GDM1 (cell line): ENCODE measurements around the gene SRSF1.

Experiments used
- DNase-seq: peaks from one replicate; lab custom pipeline; 2025; lab: John Stamatoyannopoulos, UW

SRSF1 gene

DNA sequence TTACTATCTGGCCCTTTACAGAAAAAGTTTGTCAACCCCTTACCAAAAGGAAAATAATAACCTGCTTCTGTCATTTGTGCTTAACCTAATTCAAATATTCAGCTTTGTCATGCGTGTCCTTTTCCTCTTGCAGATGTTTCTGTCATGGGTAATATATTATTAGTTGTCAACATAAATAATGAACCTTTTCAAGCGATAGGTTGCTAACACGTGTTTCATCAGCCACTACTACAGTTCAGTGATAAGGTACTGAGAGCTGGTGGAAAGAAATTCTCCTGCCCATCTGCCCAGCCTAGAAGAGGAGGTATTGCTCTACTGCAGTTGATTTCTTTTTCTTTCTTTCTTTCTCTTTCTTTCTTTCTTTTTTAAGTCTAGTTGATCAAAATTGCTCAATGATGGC, 12.0 kb upstream of the SRSF1 start:
- DNase-seq = no peak

DNA sequence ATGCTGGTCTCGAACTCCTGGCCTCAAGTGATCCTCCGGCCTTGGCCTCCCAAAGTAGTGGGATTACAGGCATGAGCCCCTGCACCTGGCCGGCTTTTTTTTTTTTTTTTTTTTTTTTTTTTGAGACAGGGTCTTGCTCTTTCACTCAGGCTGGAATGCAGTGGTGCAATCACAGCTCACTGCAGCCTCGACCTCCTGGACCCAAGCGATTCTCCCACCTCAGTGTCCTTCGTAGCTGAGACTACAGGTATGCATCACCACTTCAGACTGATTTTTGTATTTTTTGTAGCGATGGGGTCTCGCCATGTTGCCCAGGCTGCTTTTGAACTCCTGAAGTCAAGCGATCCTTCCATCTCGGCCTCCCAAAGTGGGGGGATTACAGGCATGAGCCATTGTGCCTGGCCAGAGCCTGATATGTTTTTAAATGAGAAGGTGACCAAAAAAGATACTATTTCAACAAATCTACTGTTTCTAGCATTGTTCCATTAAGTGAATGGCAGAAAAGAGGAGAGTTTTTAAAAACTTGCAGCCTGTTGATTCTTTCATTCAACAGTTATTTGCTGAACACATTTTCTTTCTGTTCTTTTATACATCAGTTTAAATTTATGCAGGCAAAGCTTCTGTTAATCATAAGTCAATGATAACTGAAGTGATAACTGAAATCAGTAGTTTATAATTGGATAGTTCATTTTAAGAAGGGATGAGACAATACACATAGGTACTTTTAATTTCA, 3.2 kb upstream of the SRSF1 start:
- DNase-seq = no peak

DNA sequence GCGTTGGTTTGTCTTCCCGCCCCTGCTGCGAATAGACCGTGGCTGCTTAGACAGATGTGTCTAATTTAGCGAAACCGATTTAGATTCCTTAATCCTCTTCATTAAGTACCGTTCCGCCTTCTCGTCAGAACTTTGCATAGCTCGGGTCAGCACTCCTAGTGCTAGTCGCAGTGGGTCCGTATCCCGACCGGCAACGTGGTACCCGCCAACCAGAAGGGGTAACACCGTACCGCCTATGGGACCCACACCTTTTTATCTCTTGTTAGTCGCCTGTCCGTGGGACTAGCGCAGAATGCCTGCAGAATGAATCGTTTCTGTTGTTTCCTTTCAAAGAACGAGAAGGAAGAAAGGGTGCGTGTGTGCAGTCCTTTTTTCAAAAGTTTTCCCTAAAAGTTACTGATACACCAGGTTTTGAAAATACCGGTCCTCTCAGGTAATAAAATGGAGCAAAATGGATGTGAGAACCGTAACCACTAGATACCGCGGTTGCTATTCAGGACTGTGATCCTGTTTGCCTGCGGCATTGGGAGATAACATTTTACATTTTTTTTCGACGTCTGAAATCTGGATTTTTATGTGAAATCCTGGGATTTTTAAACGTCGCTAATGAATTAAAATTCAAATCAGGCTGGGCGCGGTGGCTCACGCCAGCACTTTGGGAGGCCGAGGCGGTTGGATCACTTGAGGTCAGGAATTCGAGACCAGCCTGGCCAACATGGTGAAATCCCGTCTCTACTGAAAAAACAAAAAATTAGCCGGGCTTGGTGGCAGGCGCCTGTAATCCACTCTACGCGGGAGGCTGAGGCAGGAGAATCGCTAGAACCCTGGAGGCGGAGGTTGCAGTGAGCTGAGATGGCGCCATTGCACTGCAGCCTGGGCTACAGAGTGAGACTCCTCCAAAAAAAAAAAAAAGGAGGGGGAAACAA, 998 bp upstream of the SRSF1 start:
- DNase-seq = no peak

DNA sequence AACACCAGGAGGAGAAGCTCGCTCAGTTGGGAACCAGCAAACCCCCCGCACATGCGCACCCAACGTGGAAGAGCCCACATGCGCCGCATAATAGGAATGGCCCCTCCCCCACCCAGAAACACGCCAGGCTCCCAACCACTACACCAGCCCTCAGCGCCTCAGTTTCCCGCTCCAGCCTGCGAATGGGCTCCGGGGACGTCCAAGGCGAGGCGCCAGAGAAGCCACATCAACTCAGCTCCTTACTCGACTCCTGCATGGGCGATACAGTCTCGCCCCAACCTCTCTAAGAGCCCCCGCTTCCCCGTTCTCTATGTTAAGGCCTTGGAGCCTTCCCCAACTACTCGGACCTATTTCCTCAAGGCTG, 504 bp downstream of the SRSF1 start:
- DNase-seq = peak; percentile 32

DNA sequence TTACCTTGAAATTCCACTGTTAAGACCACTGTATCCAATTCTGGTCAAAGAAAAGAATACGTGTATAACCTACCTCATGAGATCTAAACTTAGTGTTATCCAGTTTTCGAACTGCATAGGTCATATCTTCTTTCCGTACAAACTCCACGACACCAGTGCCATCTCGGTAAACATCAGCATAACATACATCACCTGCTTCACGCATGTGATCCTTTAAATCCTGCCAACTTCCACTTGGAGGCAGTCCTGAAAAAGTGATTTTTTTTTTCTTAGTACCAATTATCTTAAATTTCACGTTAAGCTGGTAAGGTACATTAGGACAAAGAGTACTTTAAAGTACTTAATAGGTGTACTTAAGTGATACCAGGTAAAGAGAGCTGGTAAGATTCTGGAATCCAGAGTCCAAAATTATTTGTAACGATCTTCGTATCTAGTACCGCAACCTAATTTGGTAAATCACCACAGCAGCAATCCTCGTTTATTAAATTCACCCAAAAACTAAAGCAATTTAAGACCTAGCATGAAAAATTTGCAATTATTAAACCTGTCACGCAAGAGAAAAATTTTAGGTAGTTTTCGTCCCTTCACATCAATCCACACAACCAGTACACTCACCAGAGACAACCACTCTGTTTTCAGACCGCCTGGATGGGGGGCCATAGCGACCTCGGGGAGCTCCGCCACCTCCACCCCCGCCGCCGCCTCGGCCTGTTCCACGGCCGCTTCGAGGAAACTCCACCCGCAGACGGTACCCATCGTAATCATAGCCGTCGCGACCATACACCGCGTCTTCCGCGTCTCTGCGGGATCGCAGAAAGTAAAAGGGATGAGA, 1.1 kb downstream of the SRSF1 start:
- DNase-seq = no peak

DNA sequence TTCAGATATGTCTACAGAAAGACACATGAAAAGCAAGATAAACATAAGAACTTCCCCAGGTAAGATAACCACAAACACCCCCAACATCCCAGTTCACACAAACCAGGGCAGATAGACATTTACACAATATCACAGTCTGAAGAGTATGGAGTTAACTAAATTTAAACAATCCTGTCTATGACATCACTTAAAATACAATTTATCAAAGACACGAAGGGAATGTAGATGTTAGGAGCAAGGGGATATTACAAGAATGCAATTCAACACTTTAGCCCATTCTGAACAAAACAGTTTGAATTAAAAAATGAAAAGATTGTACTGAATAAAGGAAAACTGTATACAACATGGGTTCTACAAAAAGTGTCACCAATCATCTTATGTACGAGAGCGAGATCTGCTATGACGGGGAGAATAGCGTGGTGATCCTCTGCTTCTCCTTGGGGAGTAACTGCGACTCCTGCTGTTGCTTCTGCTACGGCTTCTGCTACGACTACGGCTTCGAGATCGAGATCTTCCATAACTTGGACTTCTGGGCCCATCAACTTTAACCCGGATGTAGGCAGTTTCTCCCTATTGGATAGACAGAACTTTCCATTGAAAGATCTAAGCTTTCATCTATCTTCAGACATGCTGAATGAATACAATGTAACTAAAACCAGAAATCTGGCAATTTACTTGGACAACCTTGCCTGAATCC, 1.9 kb downstream of the SRSF1 start:
- DNase-seq = no peak

DNA sequence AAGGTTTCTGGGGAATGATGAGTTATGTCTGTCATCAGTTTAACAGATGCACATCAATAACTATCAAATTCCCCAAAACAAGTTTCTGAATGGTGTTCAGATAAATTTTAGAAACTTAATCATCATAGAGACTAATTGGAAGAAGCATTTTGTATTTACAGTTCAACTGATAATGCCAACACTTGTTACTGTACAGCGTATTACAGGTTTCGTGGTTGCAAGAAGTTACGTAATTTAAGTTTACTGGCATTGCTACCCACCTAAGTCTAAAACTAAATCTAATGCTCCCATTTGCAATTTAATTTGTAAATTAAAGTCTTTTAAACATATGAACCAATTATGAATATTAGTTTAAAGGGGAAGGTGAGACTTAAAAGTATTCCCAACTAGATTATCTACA, 3.0 kb downstream of the SRSF1 start:
- no peak for DNase-seq

DNA sequence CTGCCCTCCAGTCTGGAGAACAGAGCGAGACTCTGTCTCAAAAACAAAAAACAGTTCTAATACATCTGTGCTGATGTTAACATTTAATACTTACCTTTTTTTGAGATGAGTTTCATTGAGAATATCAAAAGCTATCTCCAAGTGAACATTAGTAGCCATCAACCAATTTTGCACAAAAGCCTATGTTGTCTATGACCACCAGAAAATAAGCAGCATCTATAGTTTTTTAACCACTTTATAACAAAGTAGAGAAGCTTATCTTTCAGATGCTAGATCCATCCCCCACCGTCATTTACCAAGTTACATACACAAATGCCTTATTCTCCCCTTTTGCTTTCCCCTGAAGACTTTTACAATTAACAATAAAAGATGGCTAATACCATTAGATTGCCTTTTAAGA, 4.1 kb downstream of the SRSF1 start:
- no peak for DNase-seq

DNA sequence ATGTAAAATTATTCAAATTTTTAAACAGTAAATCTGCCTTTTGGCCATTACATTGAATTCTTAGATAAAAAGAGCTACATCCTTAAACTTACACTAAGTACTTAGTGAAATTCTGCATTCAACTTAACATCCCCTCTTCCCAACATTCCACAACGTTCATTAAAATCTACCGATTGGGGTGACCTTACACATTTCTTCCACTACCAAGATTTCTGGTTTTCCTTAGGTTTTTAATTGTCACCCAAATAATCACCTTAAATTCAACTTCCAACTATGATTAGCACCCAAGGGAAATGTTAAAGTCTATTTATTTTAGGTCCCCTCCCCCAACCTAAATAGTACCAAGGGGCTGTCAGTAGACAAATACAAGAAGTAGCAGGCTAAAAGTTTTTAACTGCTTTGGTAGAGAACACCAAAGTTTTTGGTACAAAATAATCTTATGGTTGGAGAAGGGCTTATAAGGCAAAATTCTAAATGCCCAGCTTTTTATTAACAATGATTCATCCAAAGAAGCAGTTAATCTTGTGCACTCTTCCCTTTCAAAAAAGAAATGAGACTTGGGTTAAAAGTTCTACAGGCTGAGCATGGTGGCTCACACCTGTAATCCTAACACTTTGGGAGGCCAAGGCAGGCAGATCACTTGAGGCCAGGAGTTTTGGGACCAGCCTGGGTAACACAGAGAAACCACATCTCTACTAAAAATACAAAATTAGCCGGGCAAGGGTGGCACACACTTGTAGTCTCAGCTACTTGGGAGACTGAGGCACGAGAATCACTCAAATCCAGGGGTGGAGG, 4.7 kb downstream of the SRSF1 start:
- no peak for DNase-seq

DNA sequence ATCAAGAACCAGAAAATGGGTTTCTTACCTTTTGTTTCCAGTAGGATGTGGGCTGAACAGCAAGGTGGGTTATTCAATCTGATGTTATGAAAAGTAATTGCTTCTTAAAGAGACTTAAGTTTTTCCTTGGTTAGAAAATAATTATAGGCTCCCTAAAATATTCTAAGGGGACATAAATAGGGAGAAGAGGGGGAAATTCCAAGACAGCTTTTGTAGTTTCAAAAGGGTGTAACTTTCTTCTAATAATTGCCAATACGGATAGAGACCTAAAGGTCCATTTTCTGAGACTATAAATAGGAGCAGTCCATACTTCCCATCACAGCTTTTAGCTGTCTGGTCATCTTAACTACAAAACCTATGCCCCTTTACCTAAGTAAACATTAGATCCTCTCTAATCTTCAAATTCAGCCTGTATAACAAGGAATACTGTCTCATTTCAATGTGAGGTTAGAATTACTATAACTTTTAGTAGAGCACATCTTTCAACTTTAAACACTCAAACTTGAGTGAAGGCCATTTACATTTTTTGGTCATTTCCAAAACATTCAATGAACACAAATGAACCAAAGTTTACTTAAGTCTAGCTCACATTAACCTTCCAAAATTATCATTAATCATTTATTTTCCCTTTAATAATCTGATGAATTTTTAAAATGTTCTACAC, 5.5 kb downstream of the SRSF1 start:
- DNase-seq = no peak

DNA sequence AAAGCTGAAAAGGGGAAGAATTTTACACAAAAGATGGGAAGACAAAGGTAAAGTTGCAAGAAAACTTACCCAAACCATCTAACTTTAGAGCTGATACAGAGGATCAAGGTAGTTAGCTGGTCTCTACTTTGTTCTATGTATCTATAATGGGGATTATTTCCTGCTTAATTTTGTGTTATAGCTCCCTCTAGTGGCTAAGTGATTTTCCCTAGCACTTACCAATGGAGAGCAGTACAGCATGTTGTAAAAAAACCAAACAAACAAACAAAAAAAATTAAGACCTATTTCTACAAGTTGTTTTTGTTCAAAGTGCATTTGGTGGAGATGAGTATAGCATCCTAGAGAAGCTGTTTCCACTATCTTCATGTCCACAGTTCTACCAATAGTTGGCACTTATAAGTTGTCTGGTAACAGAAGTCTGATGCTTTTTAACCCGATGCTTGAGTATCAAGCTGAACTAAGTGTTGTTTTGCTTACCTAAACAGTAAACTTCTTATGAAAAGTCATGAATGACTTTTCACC, 7.5 kb downstream of the SRSF1 start:
- peak; percentile 9 for DNase-seq

DNA sequence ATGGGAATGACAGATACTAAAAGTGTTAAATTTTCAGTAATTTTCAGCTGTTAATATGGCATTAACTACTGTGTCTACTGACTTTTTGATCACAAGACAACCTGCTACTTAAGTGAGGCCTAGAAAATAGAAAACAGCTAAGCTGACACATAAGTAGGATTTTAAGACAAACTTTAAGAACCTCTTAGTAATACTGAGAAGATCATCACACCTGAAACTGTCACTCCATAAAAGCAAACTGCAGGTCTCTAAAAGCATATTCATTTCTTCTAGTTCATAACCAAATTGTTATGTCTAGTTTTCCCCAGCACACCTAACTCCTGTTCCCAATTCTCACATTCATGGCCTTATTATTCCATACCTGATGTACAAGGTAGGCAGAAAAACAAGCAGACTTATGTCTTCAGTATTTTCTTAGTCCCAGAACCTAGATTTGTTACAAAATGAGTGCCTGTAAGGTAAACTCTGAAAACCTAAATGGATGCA, 8.0 kb downstream of the SRSF1 start:
- no peak for DNase-seq

DNA sequence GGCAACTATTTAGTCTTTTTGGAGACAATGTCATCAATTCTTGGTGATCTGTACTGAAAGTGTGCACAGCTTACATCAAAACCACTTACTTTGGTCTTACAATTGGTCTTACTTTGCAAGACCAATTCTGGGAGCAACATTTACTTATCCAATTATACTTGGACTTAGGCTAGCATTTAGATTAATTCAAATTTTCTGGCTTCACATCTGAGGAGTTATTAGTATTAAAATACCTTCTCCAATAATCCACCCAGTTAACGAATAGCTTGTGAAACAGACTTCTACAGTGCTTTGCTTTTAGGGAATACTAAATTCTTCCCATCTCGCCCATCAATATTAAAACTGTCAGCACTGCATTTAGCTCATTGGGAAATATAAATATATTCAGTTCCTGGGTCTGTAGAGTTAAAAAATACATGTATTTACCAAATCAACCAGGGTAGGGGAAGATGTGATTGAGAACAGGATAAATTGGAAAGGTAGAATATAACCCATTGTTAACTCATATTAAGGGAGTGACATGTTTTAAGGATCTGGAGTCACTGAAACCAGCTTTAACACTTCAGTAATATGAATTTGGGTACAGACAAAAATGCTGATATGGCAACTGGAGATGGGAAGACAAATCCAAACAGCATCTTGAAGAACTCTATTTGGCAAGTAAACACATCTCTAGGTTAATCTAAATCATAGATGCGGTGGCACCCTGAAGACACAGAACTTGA, 9.8 kb downstream of the SRSF1 start:
- no peak for DNase-seq

DNA sequence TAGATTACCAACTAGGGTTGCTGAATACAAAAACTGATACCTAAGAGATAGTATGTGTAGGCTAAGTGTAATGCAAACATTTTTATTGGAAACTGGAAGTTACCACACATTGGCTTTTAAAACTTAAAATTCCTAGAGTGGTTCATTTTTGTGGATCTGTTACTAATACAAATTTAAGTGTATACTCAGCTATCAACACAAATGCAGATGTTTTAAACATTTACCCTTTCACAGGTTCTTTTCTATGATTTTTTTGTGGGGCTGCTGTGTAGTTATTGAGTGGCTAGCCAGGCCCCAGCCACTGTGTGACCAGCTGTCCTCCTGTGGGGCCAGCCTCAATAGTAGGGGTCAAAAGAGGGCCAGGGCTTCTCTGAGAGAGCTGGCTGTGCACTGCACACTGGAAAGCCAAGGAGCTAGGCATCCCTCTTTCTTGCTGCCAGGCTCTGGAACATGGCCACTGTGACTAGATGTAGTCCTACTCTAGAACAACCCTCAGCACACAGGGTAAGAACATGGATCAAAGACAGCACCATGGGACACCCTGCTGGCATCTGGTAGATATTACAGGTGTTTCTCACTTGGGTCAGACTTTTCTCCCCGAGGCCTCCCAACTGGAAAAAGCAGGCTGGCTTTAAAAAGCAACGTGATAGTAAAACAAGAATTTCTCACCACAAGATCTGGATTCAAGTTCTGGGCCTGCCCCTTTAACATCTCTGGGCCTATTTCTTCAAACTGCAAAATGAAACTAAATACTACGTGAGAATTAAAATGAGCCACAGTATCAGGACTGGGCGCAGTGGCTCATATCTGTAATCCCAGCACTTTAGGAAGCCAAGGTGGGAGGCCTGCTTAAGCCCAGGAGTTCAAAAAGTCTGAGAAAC, 11.7 kb downstream of the SRSF1 start:
- DNase-seq = peak; percentile 67

DNA sequence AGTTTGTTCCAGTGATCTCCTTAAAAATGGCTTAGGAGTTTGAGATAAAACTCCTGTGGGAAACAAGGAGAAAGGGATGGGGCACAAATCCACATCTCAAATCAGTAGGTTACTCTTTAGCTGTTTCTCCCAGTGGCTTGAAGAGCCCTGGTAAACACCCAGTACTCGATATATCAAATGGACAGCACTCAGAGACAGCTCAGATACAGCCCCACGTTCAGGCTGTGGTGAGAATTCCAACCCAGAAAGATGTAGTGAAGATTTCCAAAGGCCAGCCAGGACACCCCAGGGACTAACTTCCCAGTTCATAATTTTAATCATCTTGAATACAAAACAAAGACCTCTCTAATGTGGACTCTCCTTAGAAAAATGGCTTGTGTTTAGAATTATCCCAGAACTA, 12.6 kb downstream of the SRSF1 start:
- no peak for DNase-seq

DNA sequence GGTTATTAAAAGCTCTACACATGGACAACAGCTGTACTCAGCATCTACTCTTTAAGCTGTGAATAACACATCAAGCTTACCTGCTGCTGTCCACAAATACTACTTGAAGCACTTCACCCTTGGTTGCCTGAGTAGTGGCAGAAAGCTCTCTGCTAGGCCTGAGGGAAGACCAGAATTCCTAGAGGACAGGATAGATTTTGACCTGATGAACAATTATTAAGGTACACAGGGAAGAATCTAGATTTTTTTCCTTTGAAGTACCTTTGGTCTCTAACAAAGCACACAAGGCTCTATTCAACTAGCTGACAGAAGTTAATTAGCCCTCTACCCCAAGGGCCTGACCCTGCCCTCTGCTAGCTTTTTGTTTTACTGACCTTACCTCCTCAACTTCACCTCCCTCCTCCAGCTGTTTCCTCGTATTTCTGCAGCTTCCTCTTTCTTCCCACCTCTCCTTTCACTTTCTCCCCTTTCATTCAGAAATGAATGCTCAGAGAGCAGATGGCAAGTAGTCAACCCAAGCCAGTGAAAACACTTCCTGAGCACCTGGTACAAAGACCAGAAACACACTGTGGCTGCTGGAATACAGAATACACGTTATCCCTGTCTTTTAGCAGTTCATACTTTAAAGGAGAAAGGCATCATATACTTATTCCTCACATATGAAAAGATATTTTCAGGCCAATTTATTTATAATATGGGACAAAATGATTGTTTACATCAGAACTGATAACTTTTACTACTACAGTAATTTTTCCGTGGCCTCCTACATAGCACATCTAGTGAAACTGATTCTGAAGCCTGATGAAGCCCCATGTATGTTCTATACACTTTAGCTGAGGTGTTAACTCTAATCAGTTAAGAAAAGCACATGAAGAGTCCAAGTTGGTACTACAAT, 13.3 kb downstream of the SRSF1 start:
- DNase-seq = peak; percentile 47

DNA sequence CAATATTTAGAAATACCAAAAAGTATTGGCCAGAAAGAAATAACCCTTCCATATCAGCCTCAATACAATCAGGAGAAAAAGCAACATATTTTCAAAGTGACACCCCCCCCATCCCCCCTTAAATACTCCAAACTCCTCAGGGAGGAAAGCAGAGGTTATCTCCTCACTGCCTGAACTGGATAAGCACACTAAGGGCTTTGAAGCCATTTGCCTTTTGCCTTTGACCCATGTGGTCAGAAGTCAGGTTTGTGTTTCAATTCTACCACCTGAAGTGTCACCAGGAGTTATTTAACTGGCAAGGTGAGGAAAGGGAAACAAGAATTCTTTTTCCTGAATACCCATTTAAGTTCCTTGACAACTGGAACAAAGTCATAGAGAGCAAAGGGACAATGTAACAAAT, 15.5 kb downstream of the SRSF1 start:
- no peak for DNase-seq
